ENCODE measurements around the gene E2F3. TPM values are rescaled to one million over a fixed set of nuclear protein-coding genes. Genes with fewer than 3 reads are reported as not detected.
A peak's percentile ranks its signal among the peaks of the same experiment; 100 is the strongest.
"Not testable (repeated sequence)": the region's sequence is repeated elsewhere in the genome, so short reads cannot be mapped to it uniquely, and the experiment has no call there.

Gene E2F3
- total RNA-seq, 1 donor from 2014 or later = 8.3 TPM

GRCh38 chr6:20433929-20434328 lies 32.2 kb downstream of the E2F3 start:
- no peak for DNase-seq

GRCh38 chr6:20434766-20435165 lies 33.1 kb downstream of the E2F3 start:
- no peak for DNase-seq

GRCh38 chr6:20436719-20437118 lies 35.0 kb downstream of the E2F3 start:
- DNase-seq = no peak

- no peak for DNase-seq
These were observed 36.0 kb downstream of the E2F3 start for GRCh38 chr6:20437639-20438038.

- no peak for DNase-seq
These were observed 36.9 kb downstream of the E2F3 start for GRCh38 chr6:20438462-20439070.

- no peak for DNase-seq
These were observed 37.9 kb downstream of the E2F3 start for GRCh38 chr6:20439558-20439957.

DNA sequence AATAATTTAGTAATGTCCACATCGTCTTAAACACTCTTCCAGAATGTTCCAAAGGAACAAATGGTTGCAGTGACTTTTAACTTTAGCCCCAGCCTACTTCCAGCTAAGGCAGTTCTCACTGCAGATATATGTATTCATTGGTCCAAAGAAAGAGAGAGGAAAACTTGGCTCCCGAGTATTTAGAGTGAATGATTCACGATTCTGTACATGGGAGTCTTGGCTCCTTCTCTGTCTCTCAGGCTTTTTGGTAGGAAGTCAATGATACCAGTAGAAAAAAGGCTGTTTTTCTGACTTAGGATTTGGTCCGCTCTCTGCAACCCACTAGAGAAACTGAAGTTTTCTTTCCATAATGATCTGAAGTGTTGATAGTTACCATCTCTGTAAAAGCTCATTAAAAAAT lies 38.6 kb downstream of the E2F3 start:
- no peak for DNase-seq

GRCh38 chr6:20441236-20441635 lies 39.6 kb downstream of the E2F3 start:
- no peak for DNase-seq

DNA sequence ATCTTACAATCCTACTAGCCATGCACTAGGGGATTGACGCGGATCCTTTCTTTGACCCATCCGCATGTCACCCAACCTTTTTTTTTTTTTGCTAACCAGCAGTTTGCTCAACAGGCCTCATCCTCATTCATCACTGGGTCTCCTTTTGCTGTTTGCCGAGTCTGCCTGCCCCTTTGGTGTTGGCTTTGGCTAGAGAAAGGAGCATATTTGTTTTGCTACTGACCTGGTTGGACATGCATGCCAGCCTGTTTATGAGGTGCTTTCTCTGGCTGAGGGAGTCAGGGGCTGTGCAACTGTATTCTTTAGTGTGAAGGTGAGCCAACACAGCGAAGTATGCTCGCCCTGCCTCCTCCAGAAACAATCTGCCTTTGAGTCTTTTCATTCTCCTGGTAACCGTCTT lies 40.2 kb downstream of the E2F3 start:
- no peak for DNase-seq

DNA sequence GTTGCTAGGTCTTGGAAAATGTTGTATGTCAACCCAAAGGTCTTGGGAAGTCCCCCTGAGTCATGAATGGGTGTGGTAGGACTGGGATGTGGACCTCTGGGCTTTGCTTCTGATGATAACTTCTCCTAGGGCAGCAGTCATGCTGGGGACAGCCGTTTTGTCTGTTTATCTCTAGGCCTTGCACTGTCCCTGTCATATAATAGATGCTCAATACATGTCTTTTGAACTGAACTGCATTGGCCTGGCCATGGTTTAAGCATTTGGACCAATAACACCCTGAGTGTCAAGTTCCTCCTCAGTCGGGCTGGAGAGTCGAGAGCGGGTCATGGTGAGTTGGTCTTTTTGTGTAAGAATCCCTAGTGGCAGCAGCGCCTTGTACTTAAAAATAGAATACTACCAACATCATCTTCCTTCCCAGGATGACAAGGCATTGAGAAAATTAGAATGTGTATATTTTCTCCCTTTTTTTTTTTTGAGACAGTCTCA lies 43.1 kb downstream of the E2F3 start:
- no peak for DNase-seq

DNA sequence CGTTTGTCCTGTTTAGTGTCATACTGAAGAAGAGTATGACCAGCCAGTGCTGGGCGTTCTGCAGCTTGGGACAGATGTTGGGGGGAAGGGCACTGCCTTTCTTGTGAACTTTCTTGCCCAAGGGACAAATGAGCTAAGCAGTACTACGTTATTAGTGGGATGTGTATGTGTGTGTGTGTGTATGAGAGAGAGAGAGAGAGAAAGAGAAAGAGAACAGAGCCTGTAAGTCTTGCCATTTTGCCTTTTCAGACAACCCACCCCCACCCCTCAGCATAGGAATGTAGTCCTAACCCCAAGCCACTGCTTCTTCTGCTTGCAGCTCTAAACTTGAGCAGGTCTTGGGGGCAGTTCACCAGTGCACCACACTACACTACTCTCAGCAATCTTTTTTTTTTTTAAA lies 45.5 kb downstream of the E2F3 start:
- peak; percentile 14 for DNase-seq

DNA sequence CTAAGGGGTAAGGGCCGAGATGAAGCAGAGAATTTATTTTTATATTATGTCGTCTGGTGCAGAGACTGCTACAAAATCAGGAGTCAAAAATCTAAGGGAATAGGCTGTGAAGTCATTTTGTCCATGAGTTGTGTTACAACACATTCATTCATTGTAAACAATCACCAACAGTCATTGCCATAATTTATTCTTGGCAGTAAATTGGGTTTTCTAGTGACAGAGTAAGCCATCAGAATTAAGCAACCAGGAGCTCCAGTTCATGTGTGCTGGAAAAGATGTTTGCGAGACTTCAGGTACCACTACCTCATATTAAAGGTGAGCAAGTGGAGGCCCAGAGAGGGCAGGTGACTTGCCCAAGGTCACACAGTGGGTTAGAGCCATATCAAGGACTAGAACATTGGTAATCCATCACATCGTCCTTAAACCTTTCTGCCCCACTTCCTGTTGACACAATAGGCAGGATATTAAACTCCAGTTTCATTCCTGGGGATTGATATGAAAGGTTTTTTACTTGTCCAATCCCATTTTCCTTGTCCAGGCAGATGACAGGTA lies 46.0 kb downstream of the E2F3 start:
- DNase-seq = no peak

GRCh38 chr6:20448828-20449227 lies 47.1 kb downstream of the E2F3 start:
- no peak for DNase-seq

DNA sequence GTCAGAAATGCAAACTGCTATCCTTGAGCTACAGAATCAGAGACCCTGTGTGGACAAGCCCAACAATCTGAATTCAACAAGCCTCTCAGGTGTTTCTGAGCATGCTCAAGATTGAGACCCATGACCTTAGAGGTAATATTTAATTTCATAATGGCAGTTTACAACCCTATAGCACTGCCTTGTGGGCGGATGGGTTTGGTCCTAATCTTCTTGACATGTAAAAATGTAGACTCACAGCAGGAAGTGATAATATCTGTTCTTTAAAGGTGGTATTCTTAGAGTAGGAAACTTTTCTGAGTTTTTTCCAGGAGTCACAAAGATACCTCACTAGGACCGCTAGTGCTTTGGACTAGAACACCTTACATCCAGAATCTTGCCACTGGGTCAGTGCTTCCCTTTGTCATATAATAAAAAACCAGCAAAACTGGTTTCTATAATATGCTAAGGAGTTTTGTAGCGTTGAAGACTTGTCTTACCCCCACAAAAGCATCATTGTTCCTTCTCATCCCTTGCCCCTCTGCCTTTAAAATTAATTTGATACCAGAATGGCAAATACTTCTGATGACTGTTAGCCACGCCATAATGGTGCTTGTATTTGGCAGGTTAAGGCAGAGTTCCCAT lies 52.6 kb downstream of the E2F3 start:
- DNase-seq = no peak

GRCh38 chr6:20455251-20455940 lies 53.7 kb downstream of the E2F3 start:
- DNase-seq = no peak

- no peak for DNase-seq
These were observed 56.6 kb downstream of the E2F3 start for GRCh38 chr6:20458027-20458894.

DNA sequence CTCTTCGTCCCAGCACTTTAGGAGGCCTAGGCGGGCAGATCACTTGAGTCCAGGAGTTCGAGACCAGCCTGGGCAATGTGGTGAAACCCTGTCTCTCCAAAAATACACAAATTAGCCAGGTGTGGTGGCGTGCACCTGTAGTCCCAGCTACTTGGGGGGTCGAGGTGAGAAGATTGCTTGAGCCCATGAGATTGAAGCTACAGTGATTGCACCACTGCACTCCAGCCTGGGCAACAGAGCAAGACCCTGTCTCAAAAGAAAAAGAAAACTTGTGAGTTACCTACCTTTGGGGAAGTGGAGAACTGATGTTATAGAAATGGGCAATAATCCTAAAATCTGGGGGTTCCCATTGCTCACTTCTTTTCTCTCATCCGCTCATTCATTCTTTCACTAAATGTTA lies 58.0 kb downstream of the E2F3 start:
- no peak for DNase-seq

GRCh38 chr6:20461576-20461975 lies 59.9 kb downstream of the E2F3 start:
- DNase-seq = no peak

- DNase-seq = no peak
These were observed 61.7 kb downstream of the E2F3 start for GRCh38 chr6:20463396-20463795.

GRCh38 chr6:20464041-20464440 lies 62.4 kb downstream of the E2F3 start:
- no peak for DNase-seq

DNA sequence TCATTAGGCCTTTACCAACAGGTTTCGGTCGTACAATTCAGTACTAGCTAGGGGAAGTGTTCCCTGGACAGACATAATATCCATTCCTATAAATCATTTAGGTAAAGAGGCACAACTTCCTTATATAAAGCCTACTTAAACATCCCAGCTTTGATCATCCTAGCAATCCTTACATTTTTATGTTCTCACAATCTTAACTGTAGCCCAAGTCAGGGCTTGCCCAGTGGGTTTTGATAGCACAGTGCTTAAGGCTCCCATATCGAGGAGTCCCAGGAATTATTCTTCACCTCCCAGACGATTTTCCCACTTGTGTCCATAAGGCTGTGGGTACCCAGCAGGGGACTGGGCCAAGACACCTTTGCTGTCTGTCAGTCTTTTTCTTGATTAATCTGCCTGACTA lies 63.2 kb downstream of the E2F3 start:
- DNase-seq = no peak

- DNase-seq = not testable (repeated sequence)
These were observed 63.9 kb downstream of the E2F3 start for GRCh38 chr6:20465616-20466015.
